Activated CD4-positive, alpha-beta T cell treated with anti-CD3 and anti-CD28 coated beads for 48 hours (primary cell): Measurements from ENCODE around the gene CAMTA1.

Source experiments
- DNase-seq: peaks from one replicate; pipeline ENCODE4 v3.0.0-alpha.2; 2020

CAMTA1 gene

GRCh38 chr1:7430691-7431090, 645.4 kb downstream of the CAMTA1 start:
- DNase-seq, result no peak

DNA sequence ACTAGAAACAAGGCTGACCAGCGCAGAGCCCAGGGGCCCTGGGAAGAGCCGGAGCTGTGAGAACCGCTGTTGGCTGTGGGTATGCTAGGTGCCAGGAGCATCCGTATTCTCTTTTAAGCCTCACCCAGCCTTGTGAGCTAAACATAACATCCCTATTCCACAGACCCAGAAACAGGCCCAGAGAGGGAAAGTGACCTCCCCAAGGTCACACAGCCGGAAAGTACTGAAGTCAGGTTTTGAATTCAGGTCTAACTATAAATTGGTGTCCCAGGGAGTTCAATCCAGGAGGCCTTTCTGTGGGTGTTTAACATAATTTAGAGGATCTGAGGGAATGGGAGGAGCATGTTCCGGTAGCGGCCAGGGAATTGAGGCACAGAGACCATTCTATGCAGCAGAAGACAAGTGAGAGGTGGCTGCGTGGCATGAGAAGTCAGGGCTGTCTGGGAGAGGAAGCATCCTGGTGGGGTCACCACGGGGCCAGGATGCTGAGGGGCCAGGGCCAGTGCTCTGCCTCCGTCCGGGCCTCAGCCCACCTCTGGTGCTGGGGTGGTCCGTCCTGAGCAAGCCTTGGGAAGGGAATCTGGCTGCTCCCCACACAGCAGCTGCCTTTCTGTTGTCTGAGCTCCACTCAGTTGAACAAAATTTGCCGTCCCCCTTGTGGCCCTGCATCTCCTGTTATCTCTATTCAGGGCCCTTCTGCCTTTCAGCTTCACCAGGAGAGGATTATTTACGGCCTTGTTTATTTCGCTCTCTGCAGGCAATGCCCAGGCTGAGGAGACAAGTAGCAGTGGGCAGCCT, 647.0 kb downstream of the CAMTA1 start:
- DNase-seq, result no peak

DNA sequence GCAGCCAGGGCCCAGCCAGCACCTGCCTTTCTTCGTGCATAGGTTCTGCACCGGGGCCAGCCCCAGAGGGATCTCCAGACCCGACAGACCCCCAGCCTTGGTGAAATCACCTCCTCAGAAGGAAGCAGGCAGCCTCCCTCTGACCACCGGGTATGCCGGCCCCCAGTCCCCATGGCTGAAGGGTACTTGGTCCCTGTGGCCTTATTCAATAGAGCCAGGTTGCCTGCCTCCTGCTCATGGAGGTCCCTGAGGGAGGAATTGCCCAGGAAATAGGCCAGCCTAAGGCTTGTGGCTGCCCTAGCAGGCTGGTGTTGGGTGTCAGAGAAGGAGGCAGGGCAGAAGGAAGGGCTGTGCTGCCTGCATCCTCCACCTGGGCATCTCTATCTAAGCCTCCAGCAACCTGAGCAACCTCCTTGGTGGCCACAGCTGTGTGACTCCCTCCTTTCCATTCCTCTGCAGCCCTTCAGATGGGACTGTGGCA, 647.7 kb downstream of the CAMTA1 start:
- DNase-seq, result no peak

DNA sequence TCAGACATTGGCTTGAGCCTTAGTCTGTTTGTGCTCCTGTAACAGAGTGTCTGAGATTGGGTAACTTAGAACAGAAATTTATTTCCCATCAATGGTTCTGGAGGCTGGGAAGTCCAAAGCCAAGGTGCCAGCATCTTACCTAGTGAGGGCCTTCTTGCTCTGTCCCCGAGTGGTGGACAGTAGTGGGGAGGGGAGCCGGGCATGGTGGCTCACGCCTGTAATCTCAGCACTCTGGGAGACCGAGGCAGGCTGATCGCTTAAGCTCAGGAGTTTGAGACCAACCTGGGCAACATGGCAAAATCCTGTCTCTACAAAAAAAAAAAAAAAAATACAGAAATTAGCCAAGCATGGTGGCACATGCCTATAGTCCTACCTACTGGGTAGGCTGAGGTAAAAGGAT, 649.3 kb downstream of the CAMTA1 start:
- DNase-seq, result no peak

- no peak for DNase-seq
Measured at GRCh38 chr1:7435276-7436055, 650.2 kb downstream of the CAMTA1 start.

DNA sequence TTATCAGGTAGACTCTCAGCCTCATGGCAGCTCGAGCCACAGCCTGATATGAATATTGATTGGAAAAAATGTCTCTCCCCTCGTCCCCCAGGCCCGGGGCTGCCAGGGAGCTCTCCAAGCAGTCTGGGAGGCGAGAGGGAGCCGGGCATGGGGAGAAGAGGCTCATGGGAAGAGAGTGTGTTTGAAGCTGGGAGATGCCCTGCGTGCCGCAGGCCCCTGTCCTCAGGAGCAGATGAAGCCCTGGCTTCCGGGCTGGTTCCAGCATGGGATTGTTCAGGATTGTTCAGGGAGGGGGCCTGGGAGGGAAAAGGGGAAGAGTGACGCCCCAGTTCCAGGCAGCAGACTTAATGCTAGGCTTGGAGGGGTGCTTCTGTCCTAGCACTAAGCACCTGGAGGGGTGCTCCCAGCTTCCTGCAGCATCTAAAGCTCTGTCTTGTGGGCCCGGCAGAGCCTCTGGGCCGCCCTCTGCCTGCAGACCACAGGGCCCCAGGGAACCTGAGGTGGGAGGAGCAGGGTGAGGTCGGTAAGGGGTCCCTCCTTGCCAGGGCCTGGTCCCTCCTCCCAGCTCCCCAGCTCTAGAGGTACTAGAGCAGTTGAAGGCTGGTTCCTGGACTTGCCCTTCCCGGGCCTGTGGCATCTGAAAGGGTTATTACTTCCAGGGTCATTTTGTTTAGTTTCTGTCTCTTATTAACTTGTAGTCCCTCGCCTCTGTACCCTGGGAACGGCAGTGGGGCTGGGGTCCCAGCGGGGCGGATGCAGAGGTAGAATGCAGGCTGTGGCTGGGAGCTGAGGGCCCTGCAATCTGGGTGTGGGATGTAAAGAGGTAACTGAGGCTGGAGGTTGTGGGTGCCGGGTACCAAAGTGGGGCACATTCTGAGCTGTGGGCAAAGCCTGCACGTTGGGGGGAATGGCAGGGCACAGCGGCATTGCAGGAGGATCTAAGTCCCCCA, 651.1 kb downstream of the CAMTA1 start:
- no peak for DNase-seq

- DNase-seq, result no peak
Measured at GRCh38 chr1:7437036-7437435, 651.8 kb downstream of the CAMTA1 start.

GRCh38 chr1:7437608-7438395, 652.5 kb downstream of the CAMTA1 start:
- DNase-seq, result no peak

- no peak for DNase-seq
Measured at GRCh38 chr1:7438396-7438785, 653.1 kb downstream of the CAMTA1 start.

GRCh38 chr1:7438921-7439655, 653.8 kb downstream of the CAMTA1 start:
- no peak for DNase-seq

DNA sequence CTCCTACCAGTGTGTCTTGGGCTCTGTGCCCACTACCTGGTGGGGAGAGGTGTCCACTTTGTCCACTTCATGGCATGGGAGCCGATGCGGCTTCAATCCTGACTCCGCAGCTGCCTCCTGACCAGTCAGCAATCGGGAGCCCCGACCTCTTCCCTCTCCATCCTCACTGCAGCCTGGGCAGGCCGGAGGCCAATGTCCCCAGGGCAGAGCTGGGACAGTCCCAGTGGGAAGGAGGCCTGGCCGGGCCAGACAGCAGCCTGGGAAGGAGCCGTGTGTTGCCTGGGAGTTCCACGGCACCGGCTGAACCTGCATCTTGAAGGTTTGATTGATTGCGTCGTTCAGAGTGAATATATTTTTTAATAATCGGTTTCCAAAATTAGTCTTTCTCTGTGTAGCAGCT, 654.9 kb downstream of the CAMTA1 start:
- DNase-seq, result no peak

DNA sequence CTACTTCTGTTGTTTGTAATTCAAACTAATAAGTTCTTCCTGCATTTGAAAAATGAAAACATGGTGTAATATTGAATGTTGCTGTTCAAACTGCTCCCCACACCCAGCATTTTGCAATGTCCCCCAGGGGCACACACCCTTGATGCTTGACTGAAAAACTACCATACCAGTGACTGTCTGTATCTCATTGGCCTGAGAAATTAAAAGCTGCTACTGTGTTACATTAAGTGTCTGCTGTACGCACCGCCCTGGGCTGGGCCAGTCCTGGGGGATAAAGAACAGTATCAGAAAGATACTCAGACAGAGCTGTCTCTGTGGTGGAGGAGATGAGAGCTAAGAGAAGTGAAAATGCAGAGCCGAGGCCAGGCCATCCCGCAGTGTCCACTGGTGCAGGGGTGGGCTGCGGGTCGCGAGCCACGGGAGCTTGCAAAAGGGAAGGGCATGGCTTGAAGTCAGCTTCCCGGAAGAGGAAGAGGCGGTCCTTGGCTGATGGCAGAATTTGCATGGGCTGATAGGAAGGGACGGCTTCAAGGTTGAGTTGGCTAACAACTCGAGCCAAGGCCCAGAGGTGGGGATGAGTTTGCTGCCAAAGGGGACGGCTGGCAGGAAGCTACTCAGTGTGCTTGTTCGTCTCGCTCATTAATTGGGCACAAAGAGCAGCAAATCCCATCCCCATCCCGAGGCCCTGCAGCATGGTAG, 656.0 kb downstream of the CAMTA1 start:
- no peak for DNase-seq

DNA sequence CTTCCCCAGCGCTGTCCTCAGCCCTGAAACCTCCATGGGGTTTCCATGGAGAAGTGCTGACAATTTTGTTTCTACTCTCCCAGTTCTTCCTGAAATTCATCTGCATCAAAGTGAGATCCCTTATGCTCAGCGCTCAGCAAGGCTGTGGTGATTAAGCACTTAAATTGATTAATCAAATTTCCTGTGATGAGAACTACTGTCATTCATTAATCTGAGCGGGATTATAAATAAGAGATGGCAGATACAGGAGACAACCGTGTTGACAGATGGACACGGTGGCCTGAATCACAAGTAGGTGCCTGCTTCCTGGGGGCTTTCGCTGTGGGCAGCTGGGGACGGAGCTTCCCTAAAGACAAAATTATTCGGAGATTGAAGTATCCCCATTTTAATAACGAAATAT, 656.8 kb downstream of the CAMTA1 start:
- DNase-seq, result no peak

GRCh38 chr1:7442918-7443317, 657.7 kb downstream of the CAMTA1 start:
- DNase-seq, result no peak

- no peak for DNase-seq
Measured at GRCh38 chr1:7444363-7444762, 659.1 kb downstream of the CAMTA1 start.

DNA sequence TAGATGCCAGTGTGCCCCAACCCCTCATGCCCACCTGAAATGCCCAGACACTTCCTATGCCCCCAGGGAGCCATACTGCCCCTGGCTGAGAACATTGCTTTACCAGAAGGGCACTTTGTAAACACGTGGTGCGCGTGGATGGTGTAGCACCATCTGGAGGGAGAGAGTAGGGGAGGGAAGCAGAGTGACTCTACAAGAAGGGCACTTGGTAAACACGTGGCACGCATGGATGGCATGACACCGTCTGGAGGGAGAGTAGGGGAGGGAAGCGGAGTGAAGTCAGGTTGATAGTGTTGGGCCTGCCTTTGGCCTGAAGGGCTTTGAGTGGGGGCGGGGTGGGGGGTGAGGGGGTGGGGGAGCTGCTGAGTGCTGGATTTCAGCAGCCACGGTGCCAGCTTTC, 661.8 kb downstream of the CAMTA1 start:
- no peak for DNase-seq

DNA sequence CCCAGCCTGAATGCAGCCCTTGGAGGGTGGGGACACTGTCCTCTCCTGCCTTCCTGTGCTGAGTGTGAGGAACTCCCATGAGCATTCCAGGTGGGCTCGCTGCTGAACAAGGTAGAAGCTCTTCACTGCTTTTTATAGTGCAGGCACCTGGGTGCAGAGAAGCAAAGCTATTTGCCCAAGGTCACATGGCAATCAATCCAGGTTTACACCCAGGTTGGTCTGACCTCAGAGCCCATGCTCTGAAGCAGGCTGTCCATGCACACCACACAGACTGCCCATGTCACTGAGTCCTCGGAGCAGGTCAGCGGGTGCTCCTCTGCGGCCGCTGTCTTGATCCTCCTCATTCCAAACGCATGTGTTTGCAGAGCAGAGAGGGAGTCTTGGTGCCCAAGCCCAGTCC, 662.5 kb downstream of the CAMTA1 start:
- no peak for DNase-seq

GRCh38 chr1:7448986-7449385, 663.7 kb downstream of the CAMTA1 start:
- no peak for DNase-seq

DNA sequence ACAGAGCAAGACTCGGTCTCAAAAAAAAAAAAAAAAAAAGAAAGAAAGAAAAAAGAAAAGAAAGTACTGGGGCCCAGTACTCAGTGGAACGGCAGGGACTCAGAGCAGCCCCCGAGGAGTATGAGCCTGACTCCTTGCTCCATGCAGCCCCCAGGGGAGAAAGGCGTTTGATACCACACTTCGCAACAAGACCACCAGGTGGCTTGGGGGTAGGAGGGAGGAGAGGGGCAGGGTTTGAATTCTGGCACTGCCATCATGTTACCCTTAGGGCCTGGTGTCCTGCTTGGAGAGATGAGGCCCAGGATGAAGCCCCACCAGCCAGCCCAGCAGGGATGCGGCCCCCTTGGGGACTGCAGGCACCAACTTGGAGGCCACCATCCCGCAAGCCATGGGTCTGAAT, 664.5 kb downstream of the CAMTA1 start:
- no peak for DNase-seq

DNA sequence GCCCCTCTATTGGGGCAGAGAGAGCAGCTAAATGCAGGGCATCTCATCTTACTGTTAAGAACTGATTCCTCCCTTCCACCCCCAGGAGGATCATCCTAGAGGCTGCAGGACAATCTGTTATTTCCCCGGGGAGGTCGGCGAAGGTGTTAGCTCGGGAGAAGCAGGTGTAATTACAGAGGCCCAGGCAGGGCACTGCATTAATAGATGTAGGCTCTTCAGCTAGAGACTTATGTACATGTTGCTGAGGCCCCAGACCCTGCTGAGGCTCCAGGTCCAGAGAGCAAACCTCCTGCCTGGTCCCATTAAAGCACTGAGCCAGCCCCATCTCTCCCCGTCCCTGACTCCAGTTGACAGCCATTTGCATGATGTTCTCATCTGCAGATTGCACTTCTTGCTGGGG, 665.6 kb downstream of the CAMTA1 start:
- no peak for DNase-seq

DNA sequence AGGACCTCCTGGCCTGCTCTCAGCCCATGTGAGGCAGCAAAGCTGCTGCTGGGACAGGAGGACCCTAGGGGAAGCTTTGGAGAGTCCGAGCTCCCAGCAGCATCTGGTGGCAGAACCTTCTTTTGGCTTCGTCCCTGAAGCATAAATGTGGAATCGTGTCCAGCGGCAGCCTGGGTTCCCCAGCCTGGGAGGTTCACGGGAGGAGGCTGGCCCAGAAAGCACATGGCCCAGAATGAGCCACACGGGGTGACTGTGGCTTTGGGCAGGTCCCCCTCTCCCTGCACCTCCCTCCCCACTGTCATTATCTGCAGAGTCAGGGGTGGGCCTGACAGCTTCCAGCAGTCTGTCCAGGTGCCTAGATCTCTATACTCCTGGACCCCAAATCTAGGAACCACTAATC, 667.8 kb downstream of the CAMTA1 start:
- no peak for DNase-seq
